HepG2 (cell line): ENCODE results near the gene PSKH1. TPM values are rescaled to one million over a fixed set of nuclear protein-coding genes. Genes with fewer than 3 reads are reported as not detected.
A peak's percentile ranks its signal among the peaks of the same experiment; 100 is the strongest.

ENCODE experiments used
- ATAC-seq: fragments of 200-7000 bp; cut with Tn5 transposase; 3 replicates; pipeline ENCODE4 v1.9.1; 2020; ENCODE audit warnings: mild to moderate bottlenecking, moderate library complexity
- BruUV-seq: library from RNA; stranded (reverse); fragments of 400-500 nt; replicated peaks from 2 replicates; lab custom pipeline; 2021; lab: Mats Ljungman, UMichigan
- CTCF ChIA-PET: fragments of 300-600 bp; formaldehyde crosslinking; extraction: SDS; loops from one replicate; lab custom pipeline; 2021; ENCODE audit warnings: low total read pairs, inconsistent platforms, low intra/inter-chr PET ratio; lab: Yijun Ruan, JAX
- POLR2A ChIA-PET: fragments of 350-600 bp; sonication (Branson Sonifier 250); formaldehyde crosslinking; loops from one replicate; lab custom pipeline; 2020; ENCODE audit warnings: antibody characterized with exemption, inconsistent platforms; lab: Yijun Ruan, JAX
- DNase-seq: peaks from one replicate; pipeline ENCODE4 v3.0.0-alpha.2; 2015; ENCODE audit warnings: low spot score
- FAIRE-seq: peaks from 3 replicates; lab custom pipeline; 2011; peaks lifted over from hg19 to GRCh38; lab: Jason Lieb, UNC
- H2AFZ ChIP-seq: one replicate; pipeline ENCODE4 v1.6.1; 2011; ENCODE audit warnings: low read length, inconsistent platforms
- H3K27ac ChIP-seq: fragments of 300-600 bp; 3 replicates; pipeline ENCODE4 v1.8.0; 2011; ENCODE audit warnings: mixed run types, mild to moderate bottlenecking, mixed read lengths, low read length, inconsistent platforms; ENCODE audit not compliant: insufficient read depth; ENCODE audit errors: extremely low read length
- H3K27me3 ChIP-seq, 2 experiments: fragments of 200-600 bp in 1 of 2; 2 replicates in 1 of 2; 3 replicates in 1 of 2; pipeline versions ENCODE4 v1.6.0 to v1.8.0; 2011; ENCODE audit warnings: low read length in 2 of 2, mild to moderate bottlenecking in 2 of 2, moderate library complexity in 2 of 2, inconsistent platforms in 1 of 2; ENCODE audit not compliant: insufficient read depth in 2 of 2, control insufficient read depth in 1 of 2
- H3K36me3 ChIP-seq, 2 experiments: fragments of 200-600 bp in 1 of 2; replicated peaks in 1 of 2; 2 replicates in 1 of 2; 3 replicates in 1 of 2; pipeline versions ENCODE4 v1.5.1 to v1.8.0; 2011; ENCODE audit warnings: low read length in 2 of 2, inconsistent platforms in 1 of 2; ENCODE audit not compliant: insufficient read depth in 2 of 2, control insufficient read depth in 1 of 2
- H3K4me1 ChIP-seq: 2 replicates; pipeline ENCODE4 v1.5.1; 2012; ENCODE audit warnings: low read length, inconsistent platforms; ENCODE audit not compliant: insufficient read depth
- H3K4me2 ChIP-seq: 2 replicates; pipeline ENCODE4 v1.6.0; 2011; ENCODE audit warnings: low read depth, low read length, inconsistent platforms
- H3K4me3 ChIP-seq, 3 experiments: fragments of 200-600 bp in 1 of 3; sonication (generic), shearing (Covaris generic) in 1 of 3; replicated peaks in 1 of 3; 2 replicates each; pipeline ENCODE4 v1.5.1; 2011 to 2016; ENCODE audit warnings: low read length in 3 of 3, inconsistent platforms in 2 of 3, low read depth in 2 of 3, mild to moderate bottlenecking in 2 of 3, control low read depth in 1 of 3, mixed read lengths in 1 of 3; ENCODE audit not compliant: insufficient read depth in 1 of 3
- H3K79me2 ChIP-seq: one replicate; pipeline ENCODE4 v1.6.1; 2011; ENCODE audit warnings: low read length, inconsistent platforms; ENCODE audit not compliant: insufficient read depth
- H3K9ac ChIP-seq: 2 replicates; pipeline ENCODE4 v1.6.0; 2011; ENCODE audit warnings: mild to moderate bottlenecking, low read depth, low read length, inconsistent platforms; ENCODE audit not compliant: insufficient read depth
- H3K9me3 ChIP-seq: 2 replicates; pipeline ENCODE4 v1.5.1; 2012; ENCODE audit warnings: mild to moderate bottlenecking, low read length
- H4K20me1 ChIP-seq: 2 replicates; pipeline ENCODE4 v1.6.0; 2011; ENCODE audit warnings: inconsistent platforms, mild to moderate bottlenecking, low read length, moderate library complexity; ENCODE audit not compliant: insufficient read depth
- FOXO1 ChIP-seq: sonication (generic); formaldehyde crosslinking; IDR thresholded peaks from 2 replicates; pipeline ENCODE4 v1.4.0; 2020; ENCODE audit warnings: missing genetic modification reagents
- POLR2A ChIP-seq, 2 experiments: IDR thresholded peaks; 2 replicates each; pipeline ENCODE4 v1.6.1; 2011; ENCODE audit warnings: low read depth in 2 of 2, low read length in 2 of 2, mild to moderate bottlenecking in 1 of 2, moderate library complexity in 1 of 2; ENCODE audit not compliant: insufficient read depth in 1 of 2
- RBM22 ChIP-seq: fragments of 200-400 bp; formaldehyde crosslinking; optimal IDR thresholded peaks from 2 replicates; pipeline ENCODE3; 2017; ENCODE audit warnings: mild to moderate bottlenecking, low read length, moderate library complexity
- ZNF143 ChIP-seq: sonication (generic); formaldehyde crosslinking; IDR thresholded peaks from 2 replicates; pipeline ENCODE4 v1.4.0; 2020; ENCODE audit warnings: missing genetic modification reagents
- whole genome bisulfite sequencing: methylation state at CpG from one replicate; pipeline ENCODE4 v1.1.6; 2017; ENCODE audit warnings: low lambda C conversion rate; 5-methylcytosine and 5-hydroxymethylcytosine counted together
- in situ Hi-C: cut with HindIII; loops from 2 replicates; pipeline ENCODE4 v1.10.0; 2017; ENCODE audit warnings: low pct_unique_long_range_greater_than_20kb; ENCODE audit not compliant: extremely low pct_ligation_motif_present
- intact Hi-C: fragments of 100-400 bp; cut with micrococcal nuclease; formaldehyde crosslinking; loops from one replicate; pipeline ENCODE4 v1.10.0; 2022; ENCODE audit not compliant: unreplicated experiment
- polyA plus RNA-seq, 8 experiments: library from polyadenylated mRNA; depleted of rRNA in 3 of 8; stranded (reverse) in 7 of 8; unstranded in 1 of 8; fragments of >200 nt; fragmentation: Illumina TruSeq in 4 of 8; extraction: Trizol in 4 of 8; gene quantifications; 2 replicates each; pipeline versions ENCODE4 v1.2.1 to v1.2.3, GENCODE V29; 2011 to 2016; ENCODE audit warnings: low read depth in 4 of 8, missing spikeins in 1 of 8, mixed read lengths in 1 of 8; ENCODE audit not compliant: insufficient read depth in 1 of 8
- total RNA-seq, 5 experiments: library from RNA; depleted of rRNA; stranded (reverse); fragments of >200 nt; fragmentation: Illumina TruSeq; extraction: Trizol; gene quantifications; 2 replicates each; pipeline ENCODE4 v1.2.3, GENCODE V29; 2016; ENCODE audit warnings: low read depth in 1 of 5

PSKH1 gene
- total and polyA plus RNA-seq, 2 of the 13 experiments (the other 11 are each of a cell fraction or from before 2014, with no cell fraction given): 8.4 to 19.1 TPM

GRCh38 chr16:67868290-67868689 lies 24.8 kb upstream of the PSKH1 start:
- over 99% methylated on average over 6 of the region's 6 CpGs for WGBS
- intact Hi-C loops (no loop called here), in situ Hi-C loops (no loop called here)
- ATAC-seq (no peak), DNase-seq (no peak), FAIRE-seq (no peak)
- no TSS peak for BruUV-seq
- Histone ChIP-seq H4K20me1 (peaks cover 20% of the 10 kb centered on the region; the same call in 1 of the 2 replicates), H3K27me3 (no peaks in the 10 kb centered on the region; a peak in 1 of 5 replicates), H2AFZ (no peak overlapping the region), H3K9me3 (no peaks in the 10 kb centered on the region), H3K4me1 (peaks cover 6% of the 10 kb centered on the region), H3K36me3 (peaks cover 33 to 70% of the 10 kb centered on the region in 2 experiments), H3K4me3 (no peak overlapping the region), H3K9ac (no peak overlapping the region), H3K79me2 (peaks cover 20% of the 10 kb centered on the region), H3K27ac (no peak overlapping the region), H3K4me2 (no peak overlapping the region)
- CTCF ChIA-PET: interaction anchor here (1.7 kb wide), 1 partner anchor 52 kb away, joined by 3 read pairs; no protein-coding TSS in a partner anchor
- POLR2A ChIA-PET: interaction anchor here (1.5 kb wide), 1 partner anchor 22 kb away, joined by 3 read pairs; the partner anchor contains the start of gene NUTF2
- TF ChIP-seq POLR2A (IDR thresholded peaks at IDR 0.05; ENCODE audit: insufficient read depth in 1 of 2, low read depth in 2 of 2, low read length in 2 of 2) (0 out of 4 replicates have a peak, but pooled peaks of 1 of the 2 experiments have one; percentile 11), FOXO1 (CRISPR knock-in tag) (no peak)

- Histone ChIP-seq H3K9me3 (no peaks in the 10 kb centered on the region), H4K20me1 (peaks cover 14% of the 10 kb centered on the region), H3K4me2 (no peak overlapping the region), H3K27ac (no peak overlapping the region), H3K27me3 (no peaks in the 10 kb centered on the region; a peak in 1 of 5 replicates), H2AFZ (no peak overlapping the region), H3K4me1 (peaks cover 16% of the 10 kb centered on the region), H3K9ac (no peak overlapping the region), H3K79me2 (peaks cover 22% of the 10 kb centered on the region), H3K36me3 (peaks cover 30 to 63% of the 10 kb centered on the region in 2 experiments), H3K4me3 (no peak overlapping the region)
- CTCF ChIA-PET: no interaction called here
- DNase-seq (no peak), ATAC-seq (no peak), FAIRE-seq (no peak)
- POLR2A ChIA-PET: interaction anchor here (1.5 kb wide), 1 partner anchor 23 kb away, joined by 3 read pairs; the partner anchor contains the start of gene NUTF2
- WGBS: 96% methylated on average over 6 of the region's 7 CpGs
- TF ChIP-seq RBM22 (peak; percentile 35), ZNF143 (CRISPR knock-in tag) (no peak)
- no TSS peak for BruUV-seq
- in situ Hi-C loops: no loop called here
- intact Hi-C loops: loop anchor here (5.0 kb wide), 1 partner anchor 1332 kb away; no protein-coding TSS in a partner anchor
These were observed 23.4 kb upstream of the PSKH1 start for GRCh38 chr16:67869653-67870052.
